ENCODE results near the gene SHF. TPM values are rescaled to one million over a fixed set of nuclear protein-coding genes. Genes with fewer than 3 reads are reported as not detected.
"Not testable (repeated sequence)": the region's sequence is repeated elsewhere in the genome, so short reads cannot be mapped to it uniquely, and the experiment has no call there.

SHF gene, protein sequence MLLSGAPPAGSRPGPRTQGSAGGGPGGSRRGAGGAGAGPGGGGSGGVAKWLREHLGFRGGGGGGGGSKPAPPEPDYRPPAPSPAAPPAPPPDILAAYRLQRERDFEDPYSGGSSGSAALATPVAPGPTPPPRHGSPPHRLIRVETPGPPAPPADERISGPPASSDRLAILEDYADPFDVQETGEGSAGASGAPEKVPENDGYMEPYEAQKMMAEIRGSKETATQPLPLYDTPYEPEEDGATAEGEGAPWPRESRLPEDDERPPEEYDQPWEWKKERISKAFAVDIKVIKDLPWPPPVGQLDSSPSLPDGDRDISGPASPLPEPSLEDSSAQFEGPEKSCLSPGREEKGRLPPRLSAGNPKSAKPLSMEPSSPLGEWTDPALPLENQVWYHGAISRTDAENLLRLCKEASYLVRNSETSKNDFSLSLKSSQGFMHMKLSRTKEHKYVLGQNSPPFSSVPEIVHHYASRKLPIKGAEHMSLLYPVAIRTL
- total RNA-seq = 104 and 161 TPM in 2 replicates
- polyA plus RNA-seq (2012) = 47.7 TPM

DNA sequence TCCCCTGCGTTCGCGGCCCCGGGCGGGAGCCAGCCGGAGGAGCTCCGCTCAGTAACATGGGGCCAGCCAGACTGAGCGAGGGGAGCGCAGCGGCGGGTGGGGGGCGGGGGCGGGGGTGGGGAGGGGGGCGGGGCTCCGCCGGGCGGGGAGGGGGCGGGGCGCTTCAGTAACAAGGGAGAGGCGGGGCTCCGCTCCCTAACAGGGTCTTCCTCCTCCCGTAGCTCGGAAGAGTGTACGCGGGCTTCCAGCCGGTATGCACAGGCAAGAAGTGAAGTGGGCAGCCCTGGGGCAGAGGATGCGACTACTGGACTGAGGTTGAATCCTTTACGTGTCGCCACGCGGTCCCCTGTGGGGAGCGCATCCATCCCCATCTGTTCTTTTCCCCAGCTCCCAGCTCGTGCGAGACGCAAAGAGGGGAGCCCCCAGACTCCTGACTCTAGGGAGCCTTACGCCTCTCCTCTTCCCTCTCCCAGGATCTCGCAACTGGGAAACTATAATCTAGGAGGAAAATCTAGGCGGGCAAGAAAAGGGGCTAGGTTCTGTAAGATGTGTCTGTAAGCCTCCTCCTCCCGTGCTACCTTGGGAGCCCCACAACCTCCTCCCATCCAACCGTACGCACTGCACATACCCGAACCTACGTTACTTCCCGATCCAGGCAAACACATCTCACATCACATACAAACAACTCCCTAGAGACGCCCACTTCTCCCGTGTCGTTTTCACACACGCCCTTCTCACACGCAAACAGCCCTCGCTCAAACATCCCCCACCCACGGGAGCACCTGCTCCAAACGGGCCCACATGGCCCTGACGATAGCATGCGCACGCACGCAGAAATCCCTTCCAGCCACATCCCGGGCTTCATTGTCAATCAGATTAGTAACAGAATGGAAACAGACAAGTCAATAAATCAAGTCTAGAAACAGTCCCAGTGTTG lies at the start of gene SHF:
Gene SHF (minus strand): TSS at position 73 of the 937 bp plus-strand sequence. CDS start 15 bp downstream, at position 58.
- DNase-seq (ENCODE audit: low read depth) = peak; percentile 82

DNA sequence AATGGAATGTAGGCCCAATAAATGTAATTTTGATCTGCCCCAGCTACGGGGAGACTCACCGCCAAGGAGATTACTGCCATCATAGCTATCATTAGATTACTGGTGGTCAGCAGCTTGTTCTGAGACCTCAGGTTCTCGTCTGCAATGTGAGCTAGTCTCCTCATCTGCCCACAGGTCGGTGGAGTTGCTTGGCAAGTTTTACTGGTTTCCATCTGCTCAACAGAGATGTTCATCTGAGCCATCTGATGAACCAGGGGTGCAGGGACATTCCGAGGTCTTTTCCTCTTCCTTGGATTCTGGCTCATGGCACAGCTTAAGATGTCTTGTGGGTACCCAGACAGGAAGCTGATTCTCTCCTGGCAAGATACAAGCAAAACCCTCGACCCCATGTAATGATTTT lies 49.0 kb upstream of the SHF start:
- DNase-seq (ENCODE audit: low read depth) = not testable (repeated sequence)

DNA sequence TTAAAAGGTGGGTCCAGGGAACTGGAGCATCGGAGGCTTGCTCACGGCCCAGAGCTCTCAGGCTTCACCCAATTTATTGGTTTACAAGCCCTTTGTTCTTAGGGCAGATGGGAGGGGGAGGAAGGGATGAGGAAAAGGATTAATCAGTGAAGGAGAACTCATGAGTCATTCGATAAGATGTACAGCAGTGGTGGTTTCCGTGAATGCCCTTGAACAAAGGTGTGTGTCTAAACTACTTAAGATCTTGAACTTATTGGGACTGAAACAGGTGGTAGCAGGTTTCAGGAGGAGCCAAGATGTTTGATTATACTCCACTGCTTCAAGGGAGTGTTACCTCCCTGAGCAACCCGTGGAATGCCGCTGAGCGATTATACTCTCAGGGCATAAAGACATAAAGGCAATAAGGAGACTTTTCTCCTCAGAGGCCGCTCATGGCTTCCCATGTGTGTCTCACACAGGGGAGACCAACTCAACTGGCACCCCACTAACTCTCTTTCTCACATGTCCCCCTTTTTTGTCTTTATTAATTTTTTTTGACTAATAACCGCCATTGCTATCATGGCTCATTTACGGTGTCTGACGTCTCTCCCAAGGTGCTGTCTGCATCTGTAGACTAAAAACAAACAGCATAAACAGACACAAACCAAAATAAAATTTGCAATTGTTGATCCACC lies 46.9 kb upstream of the SHF start:
- no peak for DNase-seq (ENCODE audit: low read depth)

DNA sequence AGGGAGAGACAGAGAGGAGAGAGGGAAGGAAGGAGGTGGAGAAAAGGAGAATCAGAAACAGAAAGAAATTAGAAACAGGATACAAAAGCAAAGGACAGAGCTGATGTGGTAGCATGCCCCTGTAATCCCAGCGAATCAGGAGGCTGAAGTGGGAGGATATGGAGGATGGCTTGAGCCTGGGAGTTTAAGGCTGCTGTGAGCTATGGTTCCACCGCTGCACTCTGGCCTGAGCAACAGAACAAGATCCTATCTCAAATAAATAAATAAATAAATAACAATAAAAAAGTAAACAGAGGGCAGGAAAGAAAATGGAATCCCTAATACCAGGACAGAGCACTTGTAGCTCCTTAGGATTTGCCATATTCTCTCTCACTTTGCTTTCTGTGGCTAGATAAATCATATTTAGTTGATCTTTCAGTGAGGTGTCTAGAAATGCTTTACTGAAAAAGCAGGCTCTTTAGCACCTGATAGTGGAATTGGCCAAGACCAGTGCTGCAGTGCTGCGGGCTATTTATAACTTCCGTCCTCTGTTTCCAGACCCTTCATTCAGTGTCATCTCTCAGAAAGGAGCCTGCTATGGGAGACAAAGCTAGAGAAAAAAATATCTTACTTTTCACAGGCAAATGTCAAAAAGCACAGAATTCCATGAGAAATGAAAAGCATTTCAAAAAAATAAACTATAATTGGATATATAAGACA lies 44.2 kb upstream of the SHF start:
- no peak for DNase-seq (ENCODE audit: low read depth)

DNA sequence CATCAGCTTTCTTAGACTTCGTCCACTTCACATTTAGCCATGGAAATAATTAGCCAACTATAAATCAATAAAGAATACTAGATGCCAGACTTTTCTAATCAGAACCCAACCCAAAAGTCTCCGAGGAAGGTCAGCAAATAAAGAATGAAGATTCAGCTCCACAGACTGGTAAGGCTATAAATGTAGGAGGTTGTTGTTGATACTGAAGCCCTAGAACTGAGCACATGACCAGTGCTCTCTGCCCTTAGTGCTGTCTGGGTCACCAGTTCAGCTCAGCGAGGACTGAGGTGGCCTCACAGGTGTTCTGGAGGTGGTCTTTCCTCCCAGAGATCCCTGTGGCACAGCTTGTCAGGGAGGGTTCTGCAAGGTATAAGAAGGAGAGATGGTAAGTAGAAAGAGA lies 43.4 kb upstream of the SHF start:
- DNase-seq (ENCODE audit: low read depth) = no peak

DNA sequence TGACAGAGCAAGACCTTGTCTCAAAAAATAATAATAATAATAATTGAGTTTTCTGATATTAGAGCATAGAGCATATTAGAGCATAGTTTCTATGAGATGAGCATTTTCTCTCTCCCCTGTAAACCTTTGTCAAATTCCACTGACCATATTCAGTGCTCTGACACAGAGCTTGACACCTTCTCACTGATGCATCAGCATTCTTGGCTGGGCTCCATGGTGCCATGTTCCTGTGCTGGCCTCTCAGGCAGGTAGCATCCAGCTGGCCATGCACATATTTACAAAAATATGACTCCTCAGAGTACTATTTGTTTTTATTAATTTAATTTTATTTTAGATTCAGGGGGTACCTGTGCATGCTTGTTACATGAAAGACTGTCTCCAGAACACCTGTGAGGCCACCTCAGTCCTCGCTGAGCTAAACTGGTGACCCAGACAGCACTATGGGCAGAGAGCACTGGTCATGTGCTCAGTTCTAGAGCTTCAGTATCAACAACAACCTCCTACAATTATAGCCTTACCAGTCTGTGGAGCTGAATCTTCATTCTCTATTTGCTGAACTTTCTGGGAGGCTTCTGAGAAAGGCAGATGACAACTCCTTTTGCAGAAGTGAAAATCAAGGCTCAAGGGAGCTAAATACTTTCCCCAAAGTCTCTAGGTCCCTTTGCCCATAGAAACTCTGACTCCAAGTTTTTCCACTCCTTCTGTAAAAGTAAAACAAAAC lies 42.6 kb upstream of the SHF start:
- DNase-seq (ENCODE audit: low read depth) = no peak

DNA sequence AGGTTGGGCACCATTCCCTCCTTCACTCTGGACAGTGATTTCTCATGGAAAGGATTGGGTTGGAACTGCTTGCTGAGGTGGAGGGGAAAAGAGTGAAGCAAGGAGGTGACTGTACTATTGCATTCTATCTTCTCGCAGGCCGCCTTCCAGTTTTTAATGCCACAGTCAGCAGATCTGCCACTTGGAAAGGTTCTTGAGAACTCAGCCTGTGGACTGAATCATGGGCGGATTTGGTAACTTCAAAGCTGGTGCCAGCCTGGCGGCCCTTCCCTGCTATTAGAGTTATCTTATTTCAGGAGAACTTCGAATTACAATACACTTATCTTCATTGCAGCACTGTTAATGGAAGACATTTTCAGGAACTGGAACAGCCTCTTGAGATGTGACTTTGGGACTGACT lies 41.2 kb upstream of the SHF start:
- no peak for DNase-seq (ENCODE audit: low read depth)

DNA sequence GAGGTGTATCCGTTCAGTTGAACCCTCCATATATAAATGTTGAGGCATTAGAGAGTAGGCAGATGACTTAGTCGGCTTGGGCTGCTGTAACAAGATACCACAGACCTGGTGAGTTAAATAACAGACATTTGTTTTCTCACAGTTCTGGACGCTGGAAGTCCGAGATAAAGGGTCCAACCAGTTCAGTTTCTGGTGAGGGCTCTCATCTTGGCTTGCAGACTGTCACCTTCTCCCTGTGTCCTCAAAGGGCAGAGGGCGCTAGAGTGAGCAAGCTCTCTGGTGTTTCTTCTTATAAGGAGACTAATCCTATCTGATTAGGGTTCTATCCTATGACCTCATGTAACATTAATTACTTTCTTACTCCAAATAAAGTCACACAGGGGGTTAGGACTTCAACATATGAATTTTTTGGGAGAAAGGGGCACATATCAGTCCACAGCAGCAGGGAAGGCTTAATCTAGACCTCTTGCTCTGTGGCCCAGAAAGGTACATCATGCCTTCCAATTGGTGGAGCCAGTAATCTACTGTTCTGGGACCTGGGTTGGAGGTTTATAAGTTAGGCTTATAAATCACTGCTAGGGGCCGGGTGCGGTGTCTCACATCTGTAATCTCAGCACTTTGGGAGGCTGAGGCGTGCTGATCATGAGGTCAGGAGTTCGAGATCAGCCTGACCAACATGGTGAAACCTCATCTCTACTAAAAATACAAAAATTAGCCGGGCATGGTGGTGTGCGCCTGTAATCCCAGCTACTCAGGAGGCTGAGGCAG lies 37.9 kb upstream of the SHF start:
- peak; percentile 6 for DNase-seq (ENCODE audit: low read depth)

DNA sequence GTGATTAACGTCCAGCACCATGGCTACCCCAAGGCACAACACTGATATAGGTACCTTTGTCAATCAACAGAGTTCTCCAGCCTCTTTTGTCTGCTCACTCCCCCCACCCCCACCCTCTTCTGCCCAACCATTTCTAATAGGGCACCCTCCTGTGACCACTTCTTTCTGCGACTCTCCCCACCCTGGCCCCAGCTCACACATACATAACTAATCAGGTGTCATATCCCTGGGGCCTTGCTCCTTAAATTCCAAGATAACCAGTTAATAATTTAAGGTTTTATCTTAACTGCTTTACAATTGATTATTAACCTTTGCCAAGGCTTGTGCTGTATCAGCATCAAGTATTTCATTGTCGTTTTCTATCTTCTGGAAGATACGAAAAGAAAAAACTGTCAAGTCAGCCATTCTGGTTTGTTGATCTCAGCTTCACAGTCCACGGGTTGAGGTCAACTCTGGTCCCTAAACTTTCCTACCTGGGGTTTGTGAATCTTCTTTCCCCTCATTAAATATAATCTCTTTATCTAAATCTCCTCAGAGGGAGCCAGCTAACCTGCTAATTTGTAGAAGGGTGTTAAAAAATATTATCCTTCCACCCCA lies 37.0 kb upstream of the SHF start:
- DNase-seq (ENCODE audit: low read depth) = no peak

DNA sequence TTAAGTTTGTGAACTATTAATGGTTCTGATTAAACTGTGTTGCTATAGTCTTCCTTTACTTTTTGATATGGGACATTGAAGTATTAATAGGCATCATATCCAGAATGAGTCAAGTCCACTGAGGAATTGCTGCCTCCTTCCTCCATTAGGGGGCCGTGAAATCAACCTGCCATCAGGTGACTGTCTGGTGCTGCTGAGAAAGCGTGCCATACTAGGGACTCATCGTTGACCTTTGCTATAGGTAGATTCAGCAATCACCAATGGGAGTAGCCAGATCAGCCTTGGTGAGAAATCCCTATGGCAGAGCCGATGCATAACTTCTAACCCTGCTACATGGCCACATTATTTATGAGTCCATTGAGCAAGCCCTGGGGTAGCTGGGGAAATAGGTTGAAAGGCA lies 34.2 kb upstream of the SHF start:
- no peak for DNase-seq (ENCODE audit: low read depth)

DNA sequence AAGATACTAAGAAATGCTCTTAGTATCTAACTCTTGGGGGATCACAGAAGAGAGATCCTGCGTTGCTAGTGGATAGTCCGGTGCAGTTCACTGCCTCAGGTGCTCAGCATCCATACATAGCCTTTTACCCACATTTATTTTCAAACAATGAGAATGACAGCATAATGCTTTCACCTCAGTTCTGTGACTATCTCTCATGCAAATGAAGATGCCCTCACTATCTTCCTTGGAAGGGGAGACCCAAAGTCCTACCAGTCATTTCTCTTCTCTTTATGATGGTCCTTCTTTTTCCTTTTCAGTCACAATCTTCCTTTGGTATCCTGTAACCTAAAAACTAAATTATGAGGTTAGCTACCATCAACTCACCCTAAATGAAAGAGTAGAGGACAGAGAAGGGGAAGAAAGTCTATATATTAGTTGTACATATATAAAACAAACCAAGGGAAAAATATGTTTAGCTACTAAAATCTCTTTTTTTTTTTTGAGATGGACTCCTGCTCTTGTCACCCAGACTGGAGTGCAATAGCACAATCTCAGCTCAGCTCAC lies 33.4 kb upstream of the SHF start:
- no peak for DNase-seq (ENCODE audit: low read depth)

DNA sequence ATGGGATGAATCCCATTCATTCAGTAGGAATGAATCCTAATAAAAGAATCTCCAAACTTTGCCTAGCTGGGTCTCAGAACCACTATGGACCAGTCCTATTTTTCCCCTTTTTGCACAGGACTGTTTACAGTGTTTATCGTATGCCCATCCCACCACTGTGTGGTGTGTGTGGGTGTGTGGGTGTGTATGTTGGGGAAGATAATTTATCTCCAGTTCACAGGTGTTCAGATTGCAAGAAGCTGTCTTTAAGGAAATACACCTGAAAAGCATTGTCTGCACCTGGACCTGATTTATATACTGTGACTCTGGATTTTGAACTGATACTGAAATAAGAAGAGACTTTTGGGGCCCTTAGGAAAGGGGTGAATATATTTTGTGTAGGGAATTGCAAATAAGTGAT lies 24.7 kb upstream of the SHF start:
- DNase-seq (ENCODE audit: low read depth) = no peak

DNA sequence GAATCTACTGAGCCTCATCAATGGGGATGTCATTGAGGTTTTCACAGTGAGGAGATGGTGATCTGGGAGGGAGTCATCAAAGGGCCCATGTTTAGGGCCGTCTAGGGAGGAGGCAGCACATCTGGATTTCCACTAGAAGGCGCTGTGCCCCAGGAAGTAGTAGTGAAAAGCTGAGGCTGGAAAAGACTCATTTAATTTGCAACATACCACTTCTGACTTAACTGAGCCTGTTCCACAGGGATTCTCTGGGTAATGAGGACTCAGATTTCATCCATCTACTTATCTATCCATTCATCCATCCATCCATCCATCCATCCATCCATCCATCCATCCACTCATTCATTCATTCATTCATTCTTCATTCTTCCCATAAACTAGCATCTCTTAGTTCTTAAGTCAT lies 17.4 kb upstream of the SHF start:
- peak; percentile 68 for DNase-seq (ENCODE audit: low read depth)

DNA sequence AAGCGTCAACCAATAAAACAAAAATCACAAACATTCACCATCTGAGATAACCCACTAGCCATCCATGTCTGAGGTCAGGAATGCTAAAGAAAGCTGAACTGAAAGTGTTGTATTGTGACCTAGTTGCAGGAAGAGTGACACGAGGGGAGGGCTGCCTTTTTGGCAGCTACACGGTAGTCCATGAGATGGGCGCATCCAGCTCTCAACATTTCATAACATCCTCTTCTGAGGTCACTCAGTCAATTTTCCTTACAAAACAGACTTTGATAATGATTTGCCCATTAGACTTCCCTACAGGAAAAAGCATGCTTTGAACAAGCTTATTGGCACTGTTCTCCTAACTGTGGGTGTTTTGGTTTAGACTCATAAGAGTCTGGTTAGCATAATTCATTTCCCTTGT lies 15.4 kb upstream of the SHF start:
- DNase-seq (ENCODE audit: low read depth) = no peak

DNA sequence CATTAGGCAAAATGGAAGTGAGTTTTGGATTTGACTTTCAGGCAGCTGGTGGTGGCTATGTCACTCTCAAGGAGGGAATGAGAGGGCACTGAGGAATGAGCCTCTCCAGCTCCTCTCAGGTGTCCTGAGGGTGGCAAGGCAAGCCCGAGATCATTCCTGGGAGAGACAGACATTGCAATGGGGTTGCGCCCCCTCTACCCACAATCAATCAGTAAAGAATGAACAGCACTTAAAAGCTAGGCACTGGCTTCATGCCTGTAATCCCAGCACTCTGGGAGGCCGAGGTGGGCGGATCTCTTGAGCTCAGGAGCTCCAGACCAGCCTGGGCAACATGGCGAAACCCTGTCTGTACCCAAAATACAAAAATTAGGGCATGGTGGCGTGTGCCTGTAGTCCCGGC lies 14.1 kb upstream of the SHF start:
- DNase-seq (ENCODE audit: low read depth) = no peak

DNA sequence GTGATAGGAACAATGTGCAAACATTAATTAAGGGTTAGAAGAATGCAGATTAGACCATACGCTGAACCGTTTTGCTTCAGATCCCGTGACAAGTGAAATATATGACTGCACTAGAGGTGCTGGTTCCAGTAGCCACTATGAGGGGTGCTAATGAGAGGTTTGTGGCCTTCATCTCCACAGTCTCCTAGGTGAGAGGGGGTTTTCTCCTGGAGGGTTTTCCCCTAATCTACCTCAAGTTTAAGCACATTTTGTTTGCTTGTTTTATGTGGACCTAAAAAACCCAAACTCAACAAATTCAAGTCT lies 13.7 kb upstream of the SHF start:
- no peak for DNase-seq (ENCODE audit: low read depth)

DNA sequence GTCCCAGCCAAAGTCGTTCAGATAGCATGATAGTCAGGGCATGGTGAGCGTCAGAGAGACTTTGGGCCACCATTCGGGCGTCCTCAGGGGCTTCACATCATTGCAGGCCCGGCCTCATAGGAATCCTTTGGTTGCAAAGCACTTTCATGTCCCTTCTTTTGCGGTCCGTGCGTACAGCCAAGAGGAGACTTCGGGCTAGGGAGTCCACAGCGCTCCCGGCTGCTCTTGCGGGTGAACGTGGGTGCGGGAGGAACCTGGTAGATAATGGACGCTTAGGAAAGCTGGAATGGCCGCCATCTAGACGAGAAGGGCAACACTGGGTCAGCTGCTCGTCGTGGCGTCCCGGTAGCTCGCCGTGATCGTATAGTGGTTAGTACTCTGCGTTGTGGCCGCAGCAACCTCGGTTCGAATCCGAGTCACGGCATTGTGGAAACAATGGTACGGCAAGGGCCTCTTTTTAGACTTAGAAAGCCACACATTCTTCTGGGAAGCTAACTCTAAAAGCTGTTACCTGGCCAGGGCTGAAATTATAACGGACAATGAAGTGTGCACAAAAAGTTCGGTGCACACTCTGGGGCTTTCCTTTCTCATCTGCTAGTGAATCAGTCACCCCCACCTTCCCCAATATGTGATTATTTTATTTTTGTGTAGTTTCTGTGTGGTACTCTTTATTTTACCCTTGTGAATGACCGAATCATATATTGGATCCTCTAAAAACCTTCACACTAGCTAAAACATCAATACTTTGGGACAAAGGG lies 13.2 kb upstream of the SHF start:
- DNase-seq (ENCODE audit: low read depth) = peak; percentile 82

All from myocyte (in vitro differentiated cells).